A549 (cell line): Measurements from ENCODE around the gene SULF2. TPM values are rescaled to one million over a fixed set of nuclear protein-coding genes. Genes with fewer than 3 reads are reported as not detected.
A peak's percentile ranks its signal among the peaks of the same experiment; 100 is the strongest.

Source experiments
- ATAC-seq, 2 experiments: fragments of 200-7000 bp in 1 of 2; fragments of >200 bp in 1 of 2; cut with Nextera tagmentation in 1 of 2; cut with Tn5 transposase in 1 of 2; 3 replicates each; pipeline versions ENCODE4 v1.8.0 to v1.9.1; 2018 to 2020; ENCODE audit warnings: mild to moderate bottlenecking in 1 of 2, moderate library complexity in 1 of 2
- CTCF ChIA-PET: fragments of 300-600 bp; sonication (Branson Sonifier 250); formaldehyde crosslinking; extraction: SDS; loops from one replicate; lab custom pipeline; 2021; ENCODE audit warnings: antibody characterized with exemption, inconsistent platforms; lab: Yijun Ruan, JAX
- POLR2A ChIA-PET: fragments of 350-600 bp; formaldehyde crosslinking; extraction: SDS; loops from one replicate; lab custom pipeline; 2021; ENCODE audit warnings: antibody characterized with exemption, inconsistent platforms; lab: Yijun Ruan, JAX
- DNase-seq, 2 experiments: peaks; one replicate each; pipeline versions ENCODE4 v3.0.0 to v3.0.0-alpha.2; 2011 to 2016; ENCODE audit warnings: low read depth in 1 of 2, low spot score in 1 of 2
- FAIRE-seq: peaks from 2 replicates; lab custom pipeline; 2011; peaks lifted over from hg19 to GRCh38; lab: Jason Lieb, UNC
- H3K27ac ChIP-seq, 2 experiments: fragments of >200 bp; sonication (Bioruptor Twin); formaldehyde crosslinking; 3 replicates each; pipeline ENCODE4 v1.5.1; 2016 to 2017
- H3K4me1 ChIP-seq: fragments of >200 bp; sonication (Bioruptor Twin); formaldehyde crosslinking; 3 replicates; pipeline ENCODE4 v1.6.1; 2016
- H3K4me2 ChIP-seq: fragments of >200 bp; sonication (Bioruptor Twin); formaldehyde crosslinking; 3 replicates; pipeline ENCODE4 v1.6.1; 2016
- H3K4me3 ChIP-seq: fragments of >200 bp; sonication (Bioruptor Twin); formaldehyde crosslinking; 3 replicates; pipeline ENCODE4 v1.5.1; 2016
- H3K9me3 ChIP-seq: fragments of >200 bp; sonication (Bioruptor Twin); formaldehyde crosslinking; 3 replicates; pipeline ENCODE4 v1.6.1; 2016
- BHLHE40 ChIP-seq: IDR thresholded peaks from 2 replicates; pipeline ENCODE4 v1.6.1; 2012; ENCODE audit warnings: low read depth, low read length, inconsistent platforms
- CBX8 ChIP-seq: fragments of 200-600 bp; sonication (generic); IDR thresholded peaks from 2 replicates; pipeline ENCODE4 v1.6.1; 2016
- CEBPB ChIP-seq, 2 experiments: fragments of >200 bp in 1 of 2; sonication (Bioruptor Twin) in 1 of 2; formaldehyde crosslinking in 1 of 2; IDR thresholded peaks; 2 replicates each; pipeline ENCODE4 v1.6.1; 2012 to 2016
- CHD4 ChIP-seq: fragments of 200-600 bp; sonication (generic); IDR thresholded peaks from 2 replicates; pipeline ENCODE4 v1.6.1; 2016; ENCODE audit warnings: antibody characterized with exemption, mild to moderate bottlenecking, borderline replicate concordance
- EHF ChIP-seq: fragments of 250-450 bp; sonication (Bioruptor Pico); IDR thresholded peaks from 2 replicates; pipeline ENCODE4 v1.5.0; 2020; ENCODE audit warnings: mild to moderate bottlenecking
- EP300 ChIP-seq, 2 experiments: fragments of >200 bp; sonication (Bioruptor Twin); formaldehyde crosslinking; IDR thresholded peaks; 2 replicates in 1 of 2; 3 replicates in 1 of 2; pipeline ENCODE4 v1.6.1; 2016 to 2017
- FOSL2 ChIP-seq, 2 experiments: fragments of 450-650 bp in 1 of 2; fragments of >200 bp in 1 of 2; sonication (Bioruptor Twin) in 1 of 2; formaldehyde crosslinking; IDR thresholded peaks; 2 replicates each; pipeline versions ENCODE4 v1.5.0 to v1.6.1; 2016 to 2020; ENCODE audit warnings: mild to moderate bottlenecking in 1 of 2, moderate library complexity in 1 of 2
- FOXS1 ChIP-seq: fragments of 250-450 bp; sonication (Bioruptor Pico); IDR thresholded peaks from 2 replicates; pipeline ENCODE4 v1.5.0; 2020; ENCODE audit warnings: mild to moderate bottlenecking, moderate library complexity
- GATA3 ChIP-seq: IDR thresholded peaks from 2 replicates; pipeline ENCODE4 v1.6.1; 2012; ENCODE audit warnings: borderline replicate concordance
- HOXB5 ChIP-seq: fragments of 250-450 bp; sonication (Bioruptor Pico); IDR thresholded peaks from 2 replicates; pipeline ENCODE4 v1.5.0; 2020; ENCODE audit warnings: mild to moderate bottlenecking, moderate library complexity
- MAZ ChIP-seq: fragments of 150-350 bp; IDR thresholded peaks from 2 replicates; pipeline ENCODE4 v1.6.1; 2014; ENCODE audit warnings: antibody characterized with exemption, low read depth, low read length, borderline replicate concordance
- POLR2A ChIP-seq: IDR thresholded peaks from 2 replicates; pipeline ENCODE4 v1.6.1; 2012; ENCODE audit warnings: mild to moderate bottlenecking, low read length
- POLR2AphosphoS2 ChIP-seq: conservative IDR thresholded peaks from 2 replicates; pipeline ENCODE4 v1.6.1; 2012; ENCODE audit warnings: low read length, improper control_type of control experiment, inconsistent platforms
- SREBF2 ChIP-seq: fragments of 450-650 bp; IDR thresholded peaks from 2 replicates; pipeline ENCODE4 v1.6.1; 2014; ENCODE audit warnings: mild to moderate bottlenecking, moderate library complexity
- WGBS: methylation state at CpG from one replicate; pipeline ENCODE4 v1.1.6; 2017; ENCODE audit errors: missing lambda C conversion rate; 5-methylcytosine and 5-hydroxymethylcytosine counted together
- polyA plus RNA-seq, 4 experiments: library from polyadenylated mRNA; depleted of rRNA in 3 of 4; stranded (reverse); fragments of >200 nt; fragmentation: RNase III in 1 of 4; extraction: RNeasy Plus Mini Kit Qiagen cat#74134 plus additional on column Dnase treatment in 1 of 4; gene quantifications; 2 replicates in 3 of 4; 3 replicates in 1 of 4; pipeline ENCODE4 v1.2.3, GENCODE V29; 2011 to 2017
- TF ChIP-seq, protein P1 (sequence below): IDR thresholded peaks from 2 replicates; pipeline ENCODE4 v1.6.1; 2012
- TF ChIP-seq, protein P2 (sequence below): fragments of >200 bp; sonication (Bioruptor Twin); formaldehyde crosslinking; IDR thresholded peaks from 2 replicates; pipeline ENCODE4 v1.6.1; 2016
- TF ChIP-seq, protein P3 (sequence below): fragments of 150-350 bp; IDR thresholded peaks from 2 replicates; pipeline ENCODE4 v1.6.1; 2014; ENCODE audit warnings: low read depth, mild to moderate bottlenecking, low read length

The SULF2 gene
- polyA plus RNA-seq, 2 of the 4 experiments (the other 2 are of a cell fraction) = 5.8 to 16.8 TPM

DNA sequence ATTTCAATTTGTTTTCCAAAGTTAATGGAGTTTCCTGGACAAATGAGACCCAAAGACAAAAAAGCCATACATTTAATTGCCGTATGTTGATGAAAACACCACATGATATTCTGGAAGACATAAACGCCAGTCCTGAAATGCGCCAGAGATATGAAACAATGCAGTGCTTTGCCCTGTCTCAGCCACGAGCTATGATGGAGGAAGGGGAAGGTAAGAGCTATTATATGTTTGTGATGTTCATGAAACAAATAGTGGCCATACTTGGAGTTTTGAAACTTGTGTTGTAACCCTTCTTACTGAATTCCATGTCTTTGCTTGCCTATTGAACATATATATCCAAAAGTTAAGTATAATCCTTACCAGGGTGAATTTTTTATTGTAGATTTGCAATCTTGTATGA, 157.7 kb downstream of the SULF2 start:
- H3K4me2 ChIP-seq = no peak overlapping the region
- H3K4me3 ChIP-seq = no peak overlapping the region
- ChIA-PET CTCF (interaction anchor here (1.1 kb wide), 1 partner anchor 243 kb away, joined by 5 read pairs; no protein-coding TSS in a partner anchor), POLR2A (interaction anchor here (0.5 kb wide), 1 partner anchor 77 kb away, joined by 5 read pairs; no protein-coding TSS in a partner anchor)
- peaks cover 10% of the 10 kb centered on the region for H3K4me1 ChIP-seq
- DNase-seq = no peak
- WGBS = 90% methylated on average over 4 of the region's 4 CpGs
- no peak for FAIRE-seq
- no peak for TF ChIP-seq EHF (CRISPR knock-in tag)
- TF ChIP-seq POLR2A = no peak
- H3K27ac ChIP-seq = no peak overlapping the region
- no peaks in the 10 kb centered on the region for H3K9me3 ChIP-seq
- ATAC-seq = no peak

DNA sequence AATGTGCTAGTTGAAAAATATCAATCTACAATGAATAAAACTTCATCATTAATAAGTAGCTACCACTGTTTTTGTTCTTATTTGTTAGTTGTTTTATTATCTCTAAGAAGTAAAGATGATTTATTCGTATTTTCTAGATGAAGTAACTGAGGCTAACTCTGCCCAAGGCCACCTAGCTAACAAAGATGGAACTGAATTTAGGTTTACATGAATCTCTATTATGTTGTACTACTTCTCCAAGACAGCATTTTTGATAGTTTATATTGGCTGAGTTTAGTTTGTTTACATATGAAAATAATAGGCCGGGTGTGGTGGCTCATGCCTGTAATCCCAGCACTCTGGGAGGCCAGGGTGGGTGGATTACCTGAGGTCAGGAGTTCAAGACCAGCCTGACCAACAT, 162.1 kb downstream of the SULF2 start:
- no peak for DNase-seq
- no peak for FAIRE-seq
- Histone ChIP-seq H3K9me3 (no peaks in the 10 kb centered on the region), H3K4me2 (0 out of 3 replicates have a peak overlapping the region, but pooled peaks have one; percentile 2)
- ChIA-PET CTCF (interaction anchor here (0.6 to 2.4 kb wide), 6 partner anchors 13 to 419 kb away, joined by 3 to 17 read pairs (median 4); no protein-coding TSS in a partner anchor), POLR2A (interaction anchor here (1.1 kb wide), 1 partner anchor 122 kb away, joined by 3 read pairs; the partner anchor contains the start of gene NCOA3)
- 63% methylated on average over 2 of the region's 2 CpGs for WGBS
- TF ChIP-seq BHLHE40 (no peak), CBX8 (no peak), CEBPB (IDR thresholded peaks at IDR 0.05) (no peak)
- TF ChIP-seq, all 56 proteins: peak for 0
- ATAC-seq = no peak
- H3K27ac ChIP-seq = peak overlapping the region in 1 of 2 experiments; percentile 22; a peak in 4 of 6 replicates
- H3K4me1 ChIP-seq = peaks cover 39% of the 10 kb centered on the region
- no peak overlapping the region for H3K4me3 ChIP-seq

DNA sequence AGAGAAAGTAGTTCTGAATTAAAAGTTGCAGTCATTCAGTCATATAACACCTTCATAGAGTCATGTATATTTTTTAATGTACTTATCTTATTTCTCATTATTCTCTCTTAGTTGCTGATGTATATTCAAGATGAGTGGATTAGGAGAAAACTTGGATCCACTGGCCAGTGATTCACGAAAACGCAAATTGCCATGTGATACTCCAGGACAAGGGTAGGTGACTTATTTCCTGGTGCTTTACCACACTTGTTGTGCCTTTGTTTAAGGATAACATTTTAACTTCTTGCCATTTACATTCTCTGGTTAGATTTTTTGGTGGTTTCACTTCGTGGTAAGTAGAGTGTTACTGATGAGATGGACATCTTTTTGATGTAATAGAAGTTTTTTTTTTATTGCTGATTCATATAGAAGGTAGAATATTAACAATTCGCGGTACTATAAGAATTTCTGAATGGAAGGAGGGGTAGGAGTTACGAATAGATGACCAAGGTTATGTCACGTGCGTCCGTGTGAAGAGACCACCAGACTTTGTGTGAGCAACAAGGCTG, 163.1 kb downstream of the SULF2 start:
- no peaks in the 10 kb centered on the region for H3K9me3 ChIP-seq
- ATAC-seq (no peak), DNase-seq (no peak)
- H3K4me3 ChIP-seq = no peak overlapping the region
- 69% methylated on average over 9 of the region's 9 CpGs for WGBS
- H3K4me1 ChIP-seq = peaks cover 42% of the 10 kb centered on the region
- ChIA-PET CTCF (interaction anchor here (0.7 to 3.2 kb wide), 13 partner anchors 13 to 999 kb away, joined by 3 to 43 read pairs (median 8); partner anchors contain the start of gene NCOA3), POLR2A (no interaction called here)
- no peak for TF ChIP-seq POLR2AphosphoS2
- no peak for TF ChIP-seq EP300 (IDR thresholded peaks at IDR 0.05)
- TF ChIP-seq, protein P1, sequence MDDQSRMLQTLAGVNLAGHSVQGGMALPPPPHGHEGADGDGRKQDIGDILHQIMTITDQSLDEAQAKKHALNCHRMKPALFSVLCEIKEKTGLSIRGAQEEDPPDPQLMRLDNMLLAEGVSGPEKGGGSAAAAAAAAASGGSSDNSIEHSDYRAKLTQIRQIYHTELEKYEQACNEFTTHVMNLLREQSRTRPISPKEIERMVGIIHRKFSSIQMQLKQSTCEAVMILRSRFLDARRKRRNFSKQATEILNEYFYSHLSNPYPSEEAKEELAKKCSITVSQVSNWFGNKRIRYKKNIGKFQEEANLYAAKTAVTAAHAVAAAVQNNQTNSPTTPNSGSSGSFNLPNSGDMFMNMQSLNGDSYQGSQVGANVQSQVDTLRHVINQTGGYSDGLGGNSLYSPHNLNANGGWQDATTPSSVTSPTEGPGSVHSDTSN = no peak
- TF ChIP-seq GATA3 = no peak
- TF ChIP-seq SREBF2 = no peak
- no peak for TF ChIP-seq MAZ
- TF ChIP-seq, protein P2, sequence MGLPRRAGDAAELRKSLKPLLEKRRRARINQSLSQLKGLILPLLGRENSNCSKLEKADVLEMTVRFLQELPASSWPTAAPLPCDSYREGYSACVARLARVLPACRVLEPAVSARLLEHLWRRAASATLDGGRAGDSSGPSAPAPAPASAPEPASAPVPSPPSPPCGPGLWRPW = no peak
- no peak for TF ChIP-seq FOSL2 (IDR thresholded peaks at IDR 0.05)
- TF ChIP-seq FOSL2 (CRISPR knock-in tag; IDR thresholded peaks at IDR 0.05) = no peak
- no peak for TF ChIP-seq HOXB5 (CRISPR knock-in tag)
- TF ChIP-seq FOXS1 = no peak
- no peak for TF ChIP-seq CHD4
- TF ChIP-seq, protein P3, sequence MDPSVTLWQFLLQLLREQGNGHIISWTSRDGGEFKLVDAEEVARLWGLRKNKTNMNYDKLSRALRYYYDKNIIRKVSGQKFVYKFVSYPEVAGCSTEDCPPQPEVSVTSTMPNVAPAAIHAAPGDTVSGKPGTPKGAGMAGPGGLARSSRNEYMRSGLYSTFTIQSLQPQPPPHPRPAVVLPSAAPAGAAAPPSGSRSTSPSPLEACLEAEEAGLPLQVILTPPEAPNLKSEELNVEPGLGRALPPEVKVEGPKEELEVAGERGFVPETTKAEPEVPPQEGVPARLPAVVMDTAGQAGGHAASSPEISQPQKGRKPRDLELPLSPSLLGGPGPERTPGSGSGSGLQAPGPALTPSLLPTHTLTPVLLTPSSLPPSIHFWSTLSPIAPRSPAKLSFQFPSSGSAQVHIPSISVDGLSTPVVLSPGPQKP = no peak
- TF ChIP-seq EHF (CRISPR knock-in tag) = no peak
- TF ChIP-seq, all 56 proteins: peak for 0
- Histone ChIP-seq H3K4me2 (peak overlapping the region; percentile 39), H3K27ac (peak overlapping the region; percentile 58 to 60; a peak in 3 of 6 replicates)
- no peak for FAIRE-seq
